GM12872 (cell line): Measurements from ENCODE around the gene WDR49.

Experiments used
- TF ChIP-seq, protein P1 (sequence below): IDR thresholded peaks from 3 replicates; pipeline ENCODE4 v1.5.1; 2011; ENCODE audit warnings: low read depth, mild to moderate bottlenecking, low read length, moderate library complexity; ENCODE audit not compliant: insufficient read depth

The WDR49 gene

DNA sequence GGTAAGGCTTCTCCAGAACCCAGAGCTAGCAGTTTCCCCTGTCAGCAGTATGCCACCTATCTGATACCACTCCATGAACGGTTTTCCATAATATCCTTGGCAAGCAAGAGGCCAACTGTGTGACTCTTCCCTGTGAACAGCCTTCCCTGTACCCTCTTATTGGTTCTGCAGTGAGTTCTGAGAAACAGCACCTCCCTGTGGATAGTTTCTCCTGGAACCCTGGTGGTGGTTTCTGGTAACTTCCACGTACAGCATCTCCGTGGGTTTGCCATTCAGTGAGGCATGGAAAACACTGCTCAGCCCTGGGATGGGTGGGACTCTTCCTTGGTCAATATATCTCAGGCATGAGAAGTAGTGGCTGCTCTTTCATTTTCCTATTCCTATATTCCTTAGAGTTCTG is 160.5 kb downstream of the WDR49 start:
- TF ChIP-seq, protein P1, sequence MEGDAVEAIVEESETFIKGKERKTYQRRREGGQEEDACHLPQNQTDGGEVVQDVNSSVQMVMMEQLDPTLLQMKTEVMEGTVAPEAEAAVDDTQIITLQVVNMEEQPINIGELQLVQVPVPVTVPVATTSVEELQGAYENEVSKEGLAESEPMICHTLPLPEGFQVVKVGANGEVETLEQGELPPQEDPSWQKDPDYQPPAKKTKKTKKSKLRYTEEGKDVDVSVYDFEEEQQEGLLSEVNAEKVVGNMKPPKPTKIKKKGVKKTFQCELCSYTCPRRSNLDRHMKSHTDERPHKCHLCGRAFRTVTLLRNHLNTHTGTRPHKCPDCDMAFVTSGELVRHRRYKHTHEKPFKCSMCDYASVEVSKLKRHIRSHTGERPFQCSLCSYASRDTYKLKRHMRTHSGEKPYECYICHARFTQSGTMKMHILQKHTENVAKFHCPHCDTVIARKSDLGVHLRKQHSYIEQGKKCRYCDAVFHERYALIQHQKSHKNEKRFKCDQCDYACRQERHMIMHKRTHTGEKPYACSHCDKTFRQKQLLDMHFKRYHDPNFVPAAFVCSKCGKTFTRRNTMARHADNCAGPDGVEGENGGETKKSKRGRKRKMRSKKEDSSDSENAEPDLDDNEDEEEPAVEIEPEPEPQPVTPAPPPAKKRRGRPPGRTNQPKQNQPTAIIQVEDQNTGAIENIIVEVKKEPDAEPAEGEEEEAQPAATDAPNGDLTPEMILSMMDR = peak; percentile 63

DNA sequence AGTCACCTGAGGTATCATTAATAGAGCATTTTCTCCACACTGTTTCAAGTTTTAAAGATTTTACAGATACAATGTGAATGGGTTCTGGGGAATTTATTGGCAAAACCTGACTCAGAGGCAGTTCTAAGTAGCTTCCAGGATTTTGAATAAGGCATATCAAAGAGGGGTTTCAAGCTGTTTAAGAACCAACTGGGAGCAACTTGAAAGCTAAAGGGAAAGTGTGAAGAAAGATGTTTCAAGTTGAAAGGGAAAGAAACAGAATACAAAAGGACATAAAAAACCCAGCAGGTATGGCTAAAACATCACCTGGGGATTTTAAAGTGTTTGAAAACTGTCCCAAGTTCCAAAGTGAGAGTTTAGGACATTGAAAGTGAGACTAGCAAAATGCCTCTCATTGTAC is 162.1 kb downstream of the WDR49 start:
- TF ChIP-seq, protein P1 = no peak

DNA sequence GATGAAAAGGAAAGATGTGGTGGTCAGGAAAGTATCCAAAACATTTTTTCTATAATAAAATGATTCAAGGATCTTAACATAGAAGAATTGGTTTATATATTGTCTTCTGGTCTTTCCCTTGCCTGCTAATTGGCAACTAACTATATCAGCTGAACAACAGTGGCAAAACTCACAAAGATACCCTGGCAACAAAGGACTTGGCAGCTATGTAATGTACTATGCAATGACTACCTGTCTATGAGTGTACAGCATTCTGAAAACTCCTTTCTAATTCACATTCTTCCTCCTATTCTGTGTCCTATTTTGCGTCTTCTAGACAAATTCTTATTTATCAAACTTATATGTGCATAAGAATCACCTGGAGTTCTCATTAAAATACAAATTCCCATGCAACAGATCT is 164.2 kb downstream of the WDR49 start:
- TF ChIP-seq, protein P1 = no peak

DNA sequence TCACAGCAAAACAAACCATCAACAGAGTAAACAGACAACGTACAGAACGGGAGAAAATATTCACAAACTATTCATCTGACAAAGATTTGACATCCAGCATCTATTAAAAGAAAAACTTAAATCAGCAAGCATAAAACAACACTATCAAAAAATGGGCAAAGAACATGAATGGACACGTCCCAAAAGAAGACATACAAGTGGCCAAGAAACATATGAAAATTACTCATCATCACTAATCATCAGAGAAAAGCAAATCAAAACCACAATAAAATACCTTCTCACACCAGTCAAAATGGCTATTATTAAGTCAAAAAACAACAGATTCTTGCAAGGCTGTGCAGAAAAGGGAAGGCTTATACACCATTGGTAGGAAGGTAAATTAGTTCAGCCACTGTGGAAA is 166.2 kb downstream of the WDR49 start:
- TF ChIP-seq, protein P1 = no peak

GRCh38 chr3:167484551-167484950 is 169.2 kb downstream of the WDR49 start:
- TF ChIP-seq, protein P1 = no peak

- TF ChIP-seq, protein P1 = no peak
These were observed 169.8 kb downstream of the WDR49 start for GRCh38 chr3:167483708-167484475.

GRCh38 chr3:167481164-167481563 is 172.6 kb downstream of the WDR49 start:
- TF ChIP-seq, protein P1 = no peak
